Neural progenitor cell (in vitro differentiated cells): ENCODE data around the gene TPSB2. TPM values are rescaled to one million over a fixed set of nuclear protein-coding genes. Genes with fewer than 3 reads are reported as not detected.

Source experiments
- DNase-seq: peaks from one replicate; pipeline ENCODE4 v3.0.0-alpha.2; 2016; ENCODE audit warnings: low spot score
- H2AFZ ChIP-seq: fragments of 200-600 bp; sonication (generic); replicated peaks from 2 replicates; pipeline ENCODE4 v1.6.1; 2016; ENCODE audit warnings: antibody characterized with exemption
- H3F3A ChIP-seq: fragments of 200-600 bp; sonication (generic); 2 replicates; pipeline ENCODE4 v1.6.1; 2016; ENCODE audit warnings: antibody characterized with exemption, low read depth
- H3K27ac ChIP-seq: fragments of 200-600 bp; sonication (generic); 2 replicates; pipeline ENCODE4 v1.5.1; 2016; ENCODE audit warnings: mild to moderate bottlenecking
- H3K27me3 ChIP-seq: fragments of 200-600 bp; sonication (generic); 2 replicates; pipeline ENCODE4 v1.6.1; 2016; ENCODE audit warnings: mild to moderate bottlenecking, moderate library complexity
- H3K36me3 ChIP-seq: fragments of 200-600 bp; sonication (generic); 2 replicates; pipeline ENCODE4 v1.5.1; 2016
- H3K4me1 ChIP-seq: fragments of 200-600 bp; sonication (generic); 2 replicates; pipeline ENCODE4 v1.6.1; 2016; ENCODE audit warnings: mixed run types
- H3K4me2 ChIP-seq: fragments of 200-600 bp; sonication (generic); 2 replicates; pipeline ENCODE4 v1.6.1; 2016
- H3K4me3 ChIP-seq: fragments of 200-600 bp; sonication (generic); 2 replicates; pipeline ENCODE4 v1.5.1; 2016
- H3K79me2 ChIP-seq: fragments of 200-600 bp; sonication (generic); 2 replicates; pipeline ENCODE4 v1.6.1; 2016; ENCODE audit warnings: low read depth
- H3K9ac ChIP-seq: fragments of 200-600 bp; sonication (generic); 2 replicates; pipeline ENCODE4 v1.6.1; 2016
- H3K9me3 ChIP-seq: fragments of 200-600 bp; sonication (generic); 2 replicates; pipeline ENCODE4 v1.5.1; 2016; ENCODE audit warnings: low read depth
- H4K20me1 ChIP-seq: fragments of 200-600 bp; sonication (generic); 2 replicates; pipeline ENCODE4 v1.6.1; 2016; ENCODE audit warnings: low read depth
- H3K27ac Mint-ChIP-seq: 3 replicates; pipeline ENCODE4 v1.8.0; 2021; ENCODE audit warnings: mixed read lengths
- H3K27me3 Mint-ChIP-seq: 2 replicates; pipeline ENCODE4 v1.8.0; 2022; ENCODE audit warnings: low read depth, mild to moderate bottlenecking, inconsistent platforms, moderate library complexity, mixed read lengths; ENCODE audit not compliant: insufficient read depth
- H3K36me3 Mint-ChIP-seq: 3 replicates; pipeline ENCODE4 v1.8.0; 2021; ENCODE audit warnings: mixed read lengths
- H3K4me1 Mint-ChIP-seq: 3 replicates; pipeline ENCODE4 v1.8.0; 2021; ENCODE audit warnings: mixed read lengths
- H3K4me3 Mint-ChIP-seq: 3 replicates; pipeline ENCODE4 v1.8.0; 2021; ENCODE audit warnings: mild to moderate bottlenecking, moderate library complexity, mixed read lengths
- H3K9me3 Mint-ChIP-seq: 3 replicates; pipeline ENCODE4 v1.8.0; 2020; ENCODE audit warnings: mixed read lengths
- CTCF ChIP-seq: fragments of 200-600 bp; sonication (generic); IDR thresholded peaks from 2 replicates; pipeline ENCODE4 v1.5.1; 2017; ENCODE audit warnings: antibody characterized with exemption, mild to moderate bottlenecking
- EZH2 ChIP-seq: fragments of 200-600 bp; sonication (generic); IDR thresholded peaks from 2 replicates; pipeline ENCODE4 v1.6.1; 2017; ENCODE audit warnings: antibody characterized with exemption, mild to moderate bottlenecking, moderate library complexity
- EZH2phosphoT487 ChIP-seq: fragments of 200-600 bp; sonication (generic); IDR thresholded peaks from 2 replicates; pipeline ENCODE4 v1.6.1; 2017; ENCODE audit warnings: antibody characterized with exemption
- total RNA-seq: library from RNA; depleted of rRNA; stranded (reverse); fragments of >200 nt; gene quantifications from 2 replicates; pipeline ENCODE4 v1.2.3, GENCODE V29; 2015; ENCODE audit warnings: low replicate concordance

The TPSB2 gene
- total RNA-seq, 1 donor from 2014 or later: not detected

GRCh38 chr16:1184156-1184868, 45.7 kb downstream of the TPSB2 start:
- H3K79me2 ChIP-seq: no peaks in the 10 kb centered on the region
- no peaks in the 10 kb centered on the region for H3K27me3 ChIP-seq
- Mint-ChIP-seq H3K27me3 (peaks cover 2% of the 10 kb centered on the region), H3K4me3 (no peak overlapping the region), H3K4me1 (peaks cover 18% of the 10 kb centered on the region), H3K27ac (no peak overlapping the region), H3K36me3 (no peaks in the 10 kb centered on the region), H3K9me3 (no peaks in the 10 kb centered on the region)
- H3K36me3 ChIP-seq: no peaks in the 10 kb centered on the region
- H3K4me2 ChIP-seq: no peak overlapping the region
- H3K27ac ChIP-seq: no peak overlapping the region
- H3K4me1 ChIP-seq: peaks cover 3% of the 10 kb centered on the region
- no peak overlapping the region for H2AFZ ChIP-seq
- TF ChIP-seq EZH2: no peak
- TF ChIP-seq EZH2phosphoT487: no peak
- no peak for TF ChIP-seq CTCF
- H4K20me1 ChIP-seq: peaks cover 85% of the 10 kb centered on the region
- H3K4me3 ChIP-seq: no peak overlapping the region
- H3F3A ChIP-seq: no peaks in the 10 kb centered on the region
- H3K9ac ChIP-seq: no peak overlapping the region
- no peaks in the 10 kb centered on the region for H3K9me3 ChIP-seq
- DNase-seq: no peak

GRCh38 chr16:1182950-1183907, 46.8 kb downstream of the TPSB2 start:
- DNase-seq: peak; percentile 75
- H2AFZ ChIP-seq: no peak overlapping the region
- no peaks in the 10 kb centered on the region for H3K36me3 ChIP-seq
- Mint-ChIP-seq H3K4me3 (no peak overlapping the region), H3K4me1 (peaks cover 18% of the 10 kb centered on the region), H3K36me3 (no peaks in the 10 kb centered on the region), H3K27me3 (peaks cover 2% of the 10 kb centered on the region), H3K27ac (no peak overlapping the region), H3K9me3 (no peaks in the 10 kb centered on the region)
- no peaks in the 10 kb centered on the region for H3F3A ChIP-seq
- H3K4me1 ChIP-seq: peaks cover 3% of the 10 kb centered on the region
- H3K4me2 ChIP-seq: peak overlapping the region; percentile 54
- no peak overlapping the region for H3K9ac ChIP-seq
- TF ChIP-seq EZH2: no peak
- TF ChIP-seq CTCF: no peak
- TF ChIP-seq EZH2phosphoT487: no peak
- H3K4me3 ChIP-seq: no peak overlapping the region
- no peaks in the 10 kb centered on the region for H3K9me3 ChIP-seq
- H3K27ac ChIP-seq: no peak overlapping the region
- no peaks in the 10 kb centered on the region for H3K79me2 ChIP-seq
- H3K27me3 ChIP-seq: no peaks in the 10 kb centered on the region
- H4K20me1 ChIP-seq: peaks cover 85% of the 10 kb centered on the region

- Histone ChIP-seq H2AFZ (no peak overlapping the region), H3K27ac (no peak overlapping the region), H3K4me2 (peak overlapping the region; percentile 9), H3K79me2 (no peaks in the 10 kb centered on the region), H4K20me1 (peaks cover 82% of the 10 kb centered on the region), H3K4me3 (no peak overlapping the region), H3K27me3 (no peaks in the 10 kb centered on the region), H3K9ac (no peak overlapping the region), H3K9me3 (no peaks in the 10 kb centered on the region), H3F3A (no peaks in the 10 kb centered on the region), H3K4me1 (peaks cover 3% of the 10 kb centered on the region), H3K36me3 (no peaks in the 10 kb centered on the region)
- Mint-ChIP-seq H3K36me3 (no peaks in the 10 kb centered on the region), H3K27ac (no peak overlapping the region), H3K27me3 (peaks cover 2% of the 10 kb centered on the region), H3K9me3 (no peaks in the 10 kb centered on the region), H3K4me3 (no peak overlapping the region), H3K4me1 (peaks cover 15% of the 10 kb centered on the region)
- DNase-seq: peak; percentile 53
- TF ChIP-seq EZH2phosphoT487 (no peak), EZH2 (no peak), CTCF (no peak)
These were observed 47.7 kb downstream of the TPSB2 start for GRCh38 chr16:1182316-1182671.
